Raji (cell line): ENCODE measurements around the gene MAD1L1.

Source experiments
- POLR2A ChIP-seq: IDR thresholded peaks from 2 replicates; pipeline ENCODE4 v1.6.1; 2011; ENCODE audit warnings: low read depth, low read length, control low read depth; ENCODE audit not compliant: insufficient read depth

MAD1L1 gene

DNA sequence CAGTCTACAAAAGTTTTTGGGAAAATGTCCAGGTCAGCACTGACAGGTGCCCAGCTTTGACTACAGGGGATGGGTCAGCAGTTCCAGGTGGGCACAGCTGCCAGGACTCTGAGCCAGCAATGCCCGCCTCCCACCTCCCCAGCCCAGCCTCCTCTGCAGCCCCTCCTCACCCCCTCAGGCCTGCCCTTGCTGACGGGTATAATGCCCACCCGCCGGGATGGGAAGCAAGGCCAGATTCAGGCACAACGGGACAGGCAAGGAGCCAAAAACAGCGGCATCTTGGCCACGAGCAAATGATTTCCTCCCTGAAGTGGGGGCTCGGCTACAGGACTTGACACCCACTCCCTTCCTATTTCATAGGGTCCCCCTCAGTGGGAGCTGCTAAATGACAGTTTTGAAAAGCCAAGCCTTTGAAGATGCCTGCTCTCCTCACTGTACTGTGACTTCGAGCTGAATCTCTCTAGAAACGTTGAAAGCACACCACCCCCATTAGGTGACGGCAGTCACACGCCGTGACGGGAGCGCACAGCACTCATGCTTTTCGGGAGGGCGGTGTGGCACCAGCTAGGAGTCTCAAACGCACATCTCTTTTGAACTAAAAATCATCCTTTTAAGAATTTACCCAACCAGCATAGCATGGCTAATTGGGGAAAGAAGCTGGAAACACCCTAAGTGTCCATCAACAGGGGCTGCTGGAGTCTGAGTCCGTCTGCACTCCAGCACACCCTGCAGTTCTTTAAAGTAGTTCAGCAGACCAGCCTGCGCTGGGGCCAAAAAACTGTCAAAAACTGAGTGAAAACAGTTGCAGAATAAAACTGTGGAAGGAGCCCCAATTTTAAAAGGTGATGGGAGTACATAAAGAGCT lies 29.6 kb downstream of the MAD1L1 start:
- no peak for TF ChIP-seq POLR2A

DNA sequence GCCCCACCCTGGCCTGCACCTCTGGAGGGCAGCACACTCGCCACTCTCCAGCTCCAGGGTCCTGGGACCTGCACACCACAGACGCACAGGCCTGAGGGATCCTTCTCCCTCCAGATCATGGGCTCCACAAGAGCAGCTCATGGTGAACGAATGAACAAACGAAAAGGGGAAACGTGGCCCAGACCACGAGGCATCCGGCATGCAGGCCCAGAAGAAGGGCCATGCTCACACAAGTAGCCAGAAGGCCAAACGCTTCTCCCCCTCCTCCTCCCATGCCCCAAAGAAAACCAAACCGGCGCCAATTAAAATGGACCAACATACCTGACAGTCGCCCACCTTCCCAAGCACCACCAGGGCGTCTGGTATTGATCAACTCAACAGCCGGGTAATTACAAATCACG lies 30.4 kb downstream of the MAD1L1 start:
- no peak for TF ChIP-seq POLR2A

DNA sequence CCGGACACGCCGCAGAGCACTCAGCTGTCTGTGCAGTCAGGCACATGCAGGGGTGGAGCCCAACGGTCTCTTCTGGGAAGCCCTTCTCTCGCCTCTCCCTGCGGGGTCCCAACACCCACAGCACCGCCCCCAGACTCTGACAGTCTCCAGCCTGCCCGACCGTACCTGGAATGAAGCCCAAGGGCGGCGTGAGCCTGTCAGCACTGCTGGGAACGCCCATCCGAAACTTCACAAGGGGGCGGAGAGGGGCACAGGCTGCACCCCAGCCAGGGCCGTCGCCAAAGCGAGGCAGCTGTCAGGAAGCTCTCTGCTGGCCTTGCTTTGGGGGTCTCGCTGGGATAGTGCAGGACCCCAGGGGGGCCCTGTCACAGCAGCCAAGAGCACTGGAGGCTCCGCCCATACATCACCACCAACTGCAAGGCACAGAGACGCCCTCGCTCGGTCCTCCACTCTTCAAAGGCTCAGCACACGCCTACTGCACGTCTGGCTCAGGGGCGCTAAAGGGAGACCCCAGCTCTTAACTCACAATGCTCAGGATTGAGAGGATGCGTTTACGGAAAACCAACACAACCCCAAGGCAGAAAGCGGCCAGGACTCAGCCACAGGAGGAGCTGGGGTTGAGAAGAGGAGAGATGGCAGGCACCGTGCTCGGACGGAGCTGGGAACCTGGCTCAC lies 30.9 kb downstream of the MAD1L1 start:
- TF ChIP-seq POLR2A = no peak

DNA sequence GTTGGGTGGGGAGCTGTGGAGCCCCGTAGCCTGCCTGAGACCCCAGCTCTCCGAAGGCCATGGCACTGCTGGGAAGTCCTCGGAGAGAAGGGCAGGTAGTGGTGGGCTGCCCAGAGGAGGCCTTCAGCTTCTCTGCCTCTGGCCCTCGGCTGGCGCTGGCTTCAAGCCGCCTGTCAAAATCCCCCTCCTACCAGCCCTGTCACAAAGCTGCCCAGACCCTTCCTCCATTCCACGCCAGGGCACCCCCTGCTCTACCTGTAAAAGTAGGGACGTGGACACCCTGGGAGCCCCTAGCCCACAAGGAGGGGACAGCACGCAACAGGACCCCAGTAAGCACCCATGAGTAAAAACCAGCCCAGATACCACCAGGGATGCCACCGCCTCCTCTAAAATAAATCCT lies 31.6 kb downstream of the MAD1L1 start:
- no peak for TF ChIP-seq POLR2A

DNA sequence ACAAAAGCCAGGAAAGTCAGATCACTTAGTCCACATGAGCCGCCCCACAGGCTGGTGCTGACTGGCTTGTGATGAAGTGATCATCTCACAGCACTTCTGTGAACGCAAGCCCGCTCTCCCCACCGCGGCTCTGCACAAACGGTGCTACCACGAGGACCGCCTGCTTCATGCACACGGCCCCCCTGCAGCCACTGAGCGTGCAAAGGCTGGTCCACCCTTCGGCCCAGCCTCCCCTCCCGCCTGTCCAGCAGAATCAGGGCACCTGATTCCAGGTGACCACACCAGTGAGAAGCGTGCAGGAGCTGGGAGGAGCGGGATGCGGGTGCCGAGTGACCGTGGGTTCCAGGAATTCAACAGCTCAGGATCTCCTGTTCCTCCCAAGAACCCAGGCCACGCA lies 32.2 kb downstream of the MAD1L1 start:
- TF ChIP-seq POLR2A = no peak

DNA sequence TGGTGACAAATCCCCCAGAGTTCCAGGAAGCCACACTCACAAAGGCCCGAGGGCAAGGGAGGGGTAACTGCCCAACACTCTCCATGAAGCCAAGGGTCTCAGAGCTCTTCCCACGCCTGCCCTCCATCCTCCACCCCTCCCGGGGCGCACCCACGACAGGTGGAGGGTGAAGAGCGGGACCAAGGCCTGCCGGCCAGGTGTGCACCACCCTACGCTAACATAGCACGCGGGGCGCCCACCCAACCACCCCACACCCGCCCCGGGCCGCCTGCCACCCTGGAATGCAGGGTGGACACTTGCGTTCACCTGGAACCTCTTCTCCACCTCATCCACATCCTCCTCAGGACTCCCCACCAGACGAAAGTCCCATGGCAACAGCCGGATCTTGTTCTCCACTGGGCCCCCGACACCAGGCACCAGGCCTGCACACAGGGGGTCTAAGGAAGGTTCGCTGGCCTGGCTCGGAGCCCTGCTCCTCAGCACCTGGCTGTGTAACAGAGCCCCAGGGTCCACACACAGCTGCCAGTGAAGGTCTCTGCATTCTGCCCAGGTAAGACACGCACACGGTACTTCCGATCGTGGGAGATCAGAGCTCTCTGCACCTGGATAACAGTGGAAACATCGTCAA lies 32.7 kb downstream of the MAD1L1 start:
- no peak for TF ChIP-seq POLR2A

DNA sequence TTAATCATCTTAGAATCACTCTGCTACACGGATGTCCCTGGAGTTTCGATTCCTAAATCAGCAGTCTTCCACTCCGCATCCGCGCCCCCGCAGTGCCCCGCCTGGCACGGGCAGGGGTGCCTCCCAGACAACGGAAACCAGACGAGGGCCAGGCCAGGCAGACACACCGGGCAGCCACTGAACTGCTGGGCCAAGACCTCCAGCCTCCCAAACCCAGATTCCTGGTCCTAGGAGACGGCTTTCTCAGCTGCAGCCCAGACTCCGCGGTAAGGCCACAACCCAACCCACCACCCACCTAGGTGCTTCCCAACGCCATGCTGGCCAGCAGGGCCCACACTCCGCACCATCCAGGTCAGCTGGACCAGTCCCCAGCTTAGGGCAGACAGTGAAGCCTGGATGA lies 33.2 kb downstream of the MAD1L1 start:
- TF ChIP-seq POLR2A = no peak

DNA sequence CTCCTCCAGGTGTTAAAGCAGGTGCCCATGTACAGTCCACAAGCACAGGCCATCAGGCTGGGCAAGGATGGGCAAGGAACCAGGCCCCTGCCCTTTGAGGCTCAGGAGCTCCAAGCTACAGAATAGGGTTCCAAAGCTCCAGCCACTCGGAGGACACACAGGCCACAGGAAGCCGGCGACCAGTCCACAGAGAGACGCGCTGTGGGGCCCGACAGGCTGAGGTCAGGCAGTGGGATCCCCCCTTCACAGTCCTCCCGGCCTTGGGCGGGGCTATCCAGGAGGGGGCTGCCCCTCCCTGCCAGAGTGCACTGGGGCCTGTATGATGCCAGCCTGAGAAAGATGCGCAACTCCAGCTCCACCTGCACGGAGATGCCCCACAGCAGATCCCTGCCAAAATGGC lies 34.0 kb downstream of the MAD1L1 start:
- TF ChIP-seq POLR2A = no peak

DNA sequence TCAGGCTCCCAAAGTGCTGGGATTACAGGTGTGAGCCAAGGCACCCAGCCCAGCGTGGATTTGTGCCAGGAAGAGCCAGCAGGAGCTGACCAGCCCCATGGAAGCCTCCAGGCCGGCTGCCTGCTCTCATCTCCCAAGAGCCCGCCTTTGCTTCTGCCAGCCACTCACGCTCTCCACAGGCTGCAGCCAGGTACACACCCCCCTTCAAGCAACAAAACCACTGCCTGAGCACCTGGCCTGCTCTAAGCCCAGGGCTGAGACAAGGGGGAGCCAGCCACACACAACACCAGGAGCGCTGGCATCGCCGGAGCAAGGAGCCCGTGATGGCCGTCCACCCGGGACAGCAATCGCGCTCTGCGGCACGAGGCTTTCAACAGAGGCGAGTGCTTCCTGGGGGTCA lies 34.5 kb downstream of the MAD1L1 start:
- TF ChIP-seq POLR2A = no peak

DNA sequence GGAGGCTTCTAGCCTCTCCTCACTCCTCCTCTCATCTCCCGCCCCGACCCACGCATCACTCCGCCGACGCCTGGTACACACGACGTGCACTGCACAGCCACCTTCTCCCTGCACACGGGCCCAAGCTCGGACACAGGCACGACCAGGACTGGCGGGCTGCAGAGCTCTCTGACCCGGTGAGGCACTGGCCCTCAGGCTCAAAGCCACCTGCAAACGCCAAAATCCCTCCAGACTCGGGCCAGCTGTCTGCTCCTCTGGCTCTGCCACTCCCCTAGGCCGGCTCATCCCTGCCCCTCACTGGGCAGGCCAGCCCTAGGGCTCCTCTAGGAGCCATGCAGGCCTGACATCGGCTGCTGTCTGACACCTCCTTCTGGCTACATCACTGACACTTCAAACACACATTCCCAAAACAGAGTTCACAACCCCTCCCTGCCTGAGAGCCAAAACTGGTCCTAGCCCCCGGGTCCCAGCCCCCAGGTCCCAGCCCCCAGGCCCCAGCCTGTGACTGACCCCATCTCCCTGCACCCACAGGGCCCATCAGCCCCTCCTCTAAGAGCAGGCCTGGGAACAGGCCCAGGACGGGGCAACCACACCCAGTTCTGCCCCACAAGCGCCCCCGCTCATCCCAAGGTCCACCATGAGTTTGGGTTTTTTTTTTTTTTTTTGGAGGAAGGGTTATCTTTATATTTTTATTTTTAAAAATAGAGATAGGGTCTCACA lies 35.1 kb downstream of the MAD1L1 start:
- no peak for TF ChIP-seq POLR2A

DNA sequence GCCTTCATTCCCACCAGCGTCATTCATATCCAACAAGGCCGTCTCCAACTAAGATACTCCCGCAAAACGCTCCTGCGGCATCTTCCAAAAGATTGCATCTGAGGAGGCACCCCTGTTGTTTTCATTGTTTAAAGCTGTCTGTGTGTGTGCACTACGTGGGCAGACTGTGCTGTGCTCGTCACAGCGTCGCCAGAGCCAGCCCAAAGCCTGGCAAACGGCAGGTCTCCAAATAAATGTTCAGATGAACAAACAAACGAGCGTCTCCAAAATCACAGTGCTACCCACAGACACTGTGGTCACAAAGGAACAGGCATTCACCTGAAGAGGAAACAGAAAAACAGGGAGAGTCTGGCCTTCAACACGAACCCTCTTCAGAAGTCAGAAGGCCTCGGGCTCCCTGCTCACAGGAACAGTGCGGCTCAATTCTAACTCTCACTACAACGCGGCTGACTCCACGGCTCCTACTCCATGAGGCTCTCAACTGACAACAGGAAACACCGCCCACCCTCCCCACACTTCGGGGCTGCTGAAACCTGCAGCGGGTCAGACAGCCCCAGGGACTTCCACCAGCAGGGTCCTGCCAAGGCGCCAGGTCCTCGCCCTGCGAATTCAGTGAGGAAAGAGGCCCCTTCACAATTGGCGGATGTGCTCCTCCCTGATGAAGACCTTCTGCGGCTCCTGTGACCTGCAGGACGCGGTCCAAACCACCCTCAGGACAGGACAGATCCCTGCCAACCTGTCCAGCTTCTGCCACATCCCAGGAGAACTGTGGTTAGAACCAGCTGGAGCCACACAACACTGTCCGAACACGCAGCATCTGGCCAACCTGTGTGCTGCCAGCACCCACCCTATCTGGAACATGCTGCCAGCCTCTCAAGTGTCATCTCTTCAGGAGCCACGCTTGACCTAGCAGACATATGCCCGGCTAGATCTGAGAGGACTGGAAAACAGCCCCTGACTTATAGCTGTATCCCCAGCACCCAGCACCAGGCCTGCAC lies 36.1 kb downstream of the MAD1L1 start:
- no peak for TF ChIP-seq POLR2A

DNA sequence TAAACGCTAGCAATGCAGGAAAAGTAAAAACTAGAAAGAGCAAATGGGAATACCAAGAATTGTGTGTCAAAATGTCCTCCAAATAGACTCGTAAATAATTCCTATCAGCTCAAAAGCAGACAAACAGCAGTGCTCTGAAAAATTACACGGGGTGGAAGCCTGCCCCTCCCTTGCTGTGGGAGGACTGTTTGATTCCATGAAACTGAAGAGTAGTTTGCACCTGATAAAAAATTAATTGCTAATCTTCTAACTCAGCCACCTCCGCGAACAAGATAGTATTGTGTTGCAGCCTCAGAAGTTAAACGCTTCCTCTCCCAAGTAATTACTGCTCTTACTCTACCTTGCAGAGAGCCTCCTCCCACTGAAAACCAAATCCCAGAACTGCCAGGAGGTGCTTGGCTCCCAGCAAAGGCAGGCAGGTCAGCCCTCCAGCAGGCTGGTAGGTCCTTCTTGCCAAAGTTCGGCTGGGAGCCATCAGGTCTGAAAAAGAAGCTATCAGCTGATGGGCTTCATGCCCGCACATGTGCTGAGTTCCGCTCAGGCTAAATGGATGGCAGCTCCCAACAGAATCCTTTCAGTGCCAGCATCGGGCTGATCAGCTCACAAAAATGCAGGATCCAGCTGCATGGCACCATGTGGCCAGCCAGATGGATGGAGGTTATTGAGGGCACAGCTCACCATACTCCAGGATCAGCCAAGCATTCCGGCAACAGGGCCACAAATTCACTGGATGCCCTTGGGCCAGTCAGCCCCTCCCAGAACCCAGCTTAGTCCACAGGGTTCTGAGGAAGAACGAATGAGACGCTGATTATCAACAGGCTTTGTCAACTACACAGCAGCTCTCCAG lies 37.1 kb downstream of the MAD1L1 start:
- no peak for TF ChIP-seq POLR2A

DNA sequence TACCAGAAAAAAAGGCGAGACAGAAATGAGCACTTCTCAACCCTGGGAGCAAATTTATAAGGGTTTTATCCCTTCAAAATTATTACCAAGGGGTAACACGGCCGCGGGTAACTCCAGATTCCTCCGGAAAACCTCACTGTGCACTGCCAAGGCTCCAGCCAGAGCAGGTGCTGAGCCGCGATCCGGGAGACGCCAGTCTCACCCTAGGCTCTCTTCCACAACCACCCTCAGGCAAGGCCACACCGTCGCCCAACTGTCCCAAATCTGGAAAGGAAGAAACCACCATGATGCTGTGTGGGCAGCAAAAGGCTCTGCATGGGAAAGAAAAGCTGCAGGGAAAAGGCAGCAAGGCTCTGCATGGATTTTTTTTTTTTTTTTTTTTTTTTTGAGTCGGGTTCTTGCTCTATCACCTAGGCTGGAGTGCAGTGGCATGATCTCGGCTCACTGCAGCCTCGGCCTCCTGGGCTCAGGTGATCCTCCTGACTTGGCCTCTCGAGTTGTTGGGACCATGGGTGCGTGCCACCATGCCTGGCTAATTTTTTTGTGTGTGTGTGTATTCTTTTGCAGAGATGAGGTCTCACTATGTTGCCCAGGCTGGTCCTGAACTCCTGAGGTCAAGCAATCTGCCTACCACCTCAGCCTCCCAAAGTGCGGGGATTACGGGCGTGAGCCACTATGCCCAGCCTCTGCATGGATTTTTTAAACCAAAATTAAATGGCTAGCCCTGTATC lies 39.0 kb downstream of the MAD1L1 start:
- TF ChIP-seq POLR2A = no peak
